GM12865 (cell line): Measurements from ENCODE around the gene POLL.

Experiments
- DNase-seq: peaks from one replicate; pipeline ENCODE4 v3.0.0; 2010; ENCODE audit warnings: low read depth
- H3K4me3 ChIP-seq: 2 replicates; pipeline ENCODE4 v1.5.1; 2011; ENCODE audit warnings: mild to moderate bottlenecking, low read depth, low read length, control low read depth
- TF ChIP-seq, protein P1 (sequence below): IDR thresholded peaks from 2 replicates; pipeline ENCODE4 v1.5.1; 2011; ENCODE audit warnings: low read length, control low read depth, low read depth, inconsistent platforms; ENCODE audit not compliant: insufficient read depth; ENCODE audit errors: missing control alignments

Gene POLL

DNA sequence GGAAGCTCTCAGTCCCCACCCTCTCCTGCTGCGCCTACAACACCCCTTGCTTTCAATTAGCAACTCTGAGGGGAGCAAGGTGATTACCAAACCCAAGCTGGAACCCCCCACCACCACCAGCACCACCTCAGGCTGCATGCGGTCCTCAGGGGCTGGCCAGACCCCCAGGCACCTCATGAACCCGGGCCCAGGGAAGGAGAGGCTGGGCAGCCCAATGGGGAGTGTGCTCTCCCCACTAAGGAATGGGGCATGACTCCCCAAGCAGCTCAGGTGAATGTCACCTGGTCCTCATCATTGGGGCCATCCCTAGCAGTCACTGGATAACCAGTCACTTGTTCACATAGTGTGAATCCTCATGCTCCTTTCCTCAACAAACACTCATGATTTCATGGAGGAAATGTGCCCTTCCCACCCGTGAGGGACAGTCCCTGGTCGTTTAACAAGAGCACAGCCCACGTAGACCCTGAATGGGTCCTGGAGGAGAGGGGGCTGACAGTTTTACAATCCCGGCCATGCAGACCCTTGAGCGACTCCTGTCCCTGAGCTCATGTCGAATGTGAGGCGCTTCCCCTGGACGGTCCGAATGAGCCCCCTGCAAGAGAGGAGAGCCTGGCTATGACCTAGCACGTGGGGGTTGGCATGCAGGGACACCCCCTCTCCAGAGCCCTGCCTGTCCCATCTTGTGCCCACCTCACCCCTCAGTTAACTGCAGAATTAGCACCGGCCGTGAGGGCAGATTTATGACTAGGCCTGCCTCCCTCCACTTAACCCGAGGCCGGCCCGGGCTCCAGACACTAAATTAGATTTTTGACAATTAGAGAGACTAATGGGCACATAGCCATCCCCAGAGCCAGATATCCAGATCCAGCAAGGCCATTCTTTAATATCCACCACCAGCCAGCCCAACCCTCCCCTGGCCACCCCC, 29.1 kb downstream of the POLL start:
- no peak overlapping the region for H3K4me3 ChIP-seq
- TF ChIP-seq, protein P1, sequence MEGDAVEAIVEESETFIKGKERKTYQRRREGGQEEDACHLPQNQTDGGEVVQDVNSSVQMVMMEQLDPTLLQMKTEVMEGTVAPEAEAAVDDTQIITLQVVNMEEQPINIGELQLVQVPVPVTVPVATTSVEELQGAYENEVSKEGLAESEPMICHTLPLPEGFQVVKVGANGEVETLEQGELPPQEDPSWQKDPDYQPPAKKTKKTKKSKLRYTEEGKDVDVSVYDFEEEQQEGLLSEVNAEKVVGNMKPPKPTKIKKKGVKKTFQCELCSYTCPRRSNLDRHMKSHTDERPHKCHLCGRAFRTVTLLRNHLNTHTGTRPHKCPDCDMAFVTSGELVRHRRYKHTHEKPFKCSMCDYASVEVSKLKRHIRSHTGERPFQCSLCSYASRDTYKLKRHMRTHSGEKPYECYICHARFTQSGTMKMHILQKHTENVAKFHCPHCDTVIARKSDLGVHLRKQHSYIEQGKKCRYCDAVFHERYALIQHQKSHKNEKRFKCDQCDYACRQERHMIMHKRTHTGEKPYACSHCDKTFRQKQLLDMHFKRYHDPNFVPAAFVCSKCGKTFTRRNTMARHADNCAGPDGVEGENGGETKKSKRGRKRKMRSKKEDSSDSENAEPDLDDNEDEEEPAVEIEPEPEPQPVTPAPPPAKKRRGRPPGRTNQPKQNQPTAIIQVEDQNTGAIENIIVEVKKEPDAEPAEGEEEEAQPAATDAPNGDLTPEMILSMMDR = no peak

DNA sequence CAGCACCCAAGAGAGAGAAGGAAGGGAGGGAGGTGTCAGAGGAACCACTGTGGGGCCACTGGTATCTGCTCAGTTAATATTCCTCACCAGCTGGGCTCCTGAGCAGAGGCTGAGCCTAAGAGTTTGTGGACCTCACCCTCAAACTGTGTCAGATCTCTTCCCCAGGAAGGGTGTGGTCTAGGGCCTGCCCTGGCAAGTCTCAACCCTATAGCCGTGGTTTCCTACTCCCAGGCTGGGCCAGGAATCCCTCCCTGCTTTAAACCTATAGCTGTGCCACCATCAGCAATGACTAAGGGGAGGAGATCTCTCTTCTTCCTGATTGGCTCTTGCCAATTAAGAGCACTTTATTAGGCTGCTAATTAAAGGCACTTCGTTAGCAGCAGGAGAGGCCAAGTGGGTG, 29.9 kb downstream of the POLL start:
- TF ChIP-seq, protein P1 = no peak
- peak; percentile 32 for DNase-seq
- H3K4me3 ChIP-seq = no peak overlapping the region

More for the DNA sequence above, 29.1 kb downstream of the POLL start:
- no peak for DNase-seq

DNA sequence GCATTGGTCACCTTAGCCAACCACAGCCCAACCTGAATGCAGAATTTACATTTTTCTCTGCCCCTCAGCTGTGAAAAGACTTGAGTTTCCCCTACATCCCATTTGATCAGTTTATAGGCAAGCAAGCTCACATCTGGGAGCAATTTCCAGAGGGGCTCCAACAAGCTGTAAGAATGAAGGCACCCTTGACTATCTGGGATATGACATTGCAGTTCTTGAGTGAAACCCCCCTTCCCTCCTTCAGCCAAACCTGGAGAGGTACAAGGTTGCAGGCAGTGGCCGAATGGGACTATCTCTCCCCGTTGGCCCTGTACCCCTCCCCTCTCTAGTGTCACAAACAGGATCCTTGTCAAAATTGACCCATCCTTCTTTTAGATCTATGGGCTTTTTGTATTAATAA, 30.5 kb downstream of the POLL start:
- no peak overlapping the region for H3K4me3 ChIP-seq
- no peak for DNase-seq
- TF ChIP-seq, protein P1 = no peak

DNA sequence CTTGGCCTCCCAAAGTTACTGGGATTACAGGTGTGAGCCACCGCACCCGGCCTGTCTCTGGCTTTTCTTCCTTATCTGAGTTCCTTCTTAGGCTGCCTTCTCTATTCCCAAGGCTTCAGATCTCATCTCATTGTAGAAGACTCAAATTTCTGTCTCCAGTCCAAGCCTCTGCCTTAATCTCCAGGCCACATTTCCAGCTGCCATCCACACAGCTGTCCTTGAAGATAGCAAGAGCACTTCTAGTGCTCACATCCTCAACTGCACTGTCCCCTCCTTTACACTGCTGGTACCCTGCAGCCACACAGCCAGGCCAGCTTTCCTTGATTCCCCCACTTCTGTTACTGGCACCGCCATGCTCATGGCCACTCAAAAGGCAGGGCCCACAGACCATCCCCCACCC, 35.6 kb downstream of the POLL start:
- DNase-seq = no peak
- TF ChIP-seq, protein P1 = no peak
- no peak overlapping the region for H3K4me3 ChIP-seq

DNA sequence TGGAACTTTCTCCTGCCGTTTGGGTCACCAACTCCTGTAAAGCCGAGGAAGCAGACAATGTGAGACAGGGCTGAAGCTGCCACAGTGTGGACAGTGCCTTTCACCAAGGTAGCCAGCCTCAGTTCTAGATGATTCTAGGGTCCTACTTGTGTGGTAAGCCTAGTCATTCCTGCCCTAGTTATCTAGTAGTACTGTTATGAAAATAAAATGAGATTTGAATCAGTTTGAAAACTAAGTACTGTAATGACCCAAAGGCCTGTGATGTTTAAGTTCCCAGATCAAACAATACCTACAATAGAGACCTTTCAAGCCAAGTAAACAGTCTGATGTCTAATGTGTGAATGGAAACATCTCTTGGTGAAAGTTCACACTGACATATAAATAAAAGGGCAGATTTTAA, 37.1 kb downstream of the POLL start:
- no peak for DNase-seq
- TF ChIP-seq, protein P1 = no peak
- H3K4me3 ChIP-seq = no peak overlapping the region

DNA sequence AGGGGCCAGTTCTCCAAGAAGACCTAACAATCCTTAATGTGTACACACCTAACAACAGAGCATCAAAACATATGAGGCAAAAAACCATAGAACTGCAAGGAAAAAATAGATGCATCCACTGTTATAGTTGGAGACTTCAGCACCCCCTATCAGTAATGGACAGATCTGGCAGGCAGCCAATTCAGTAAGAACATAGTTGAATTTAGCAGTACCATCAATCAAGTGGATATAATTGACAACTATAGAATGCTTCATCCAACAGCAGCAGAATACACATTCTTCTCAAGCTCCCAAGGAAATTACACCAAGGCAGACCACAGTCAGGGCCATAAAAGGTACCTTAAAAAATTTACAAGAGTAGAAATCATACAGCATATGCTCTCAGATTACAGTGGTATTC, 42.2 kb downstream of the POLL start:
- TF ChIP-seq, protein P1 = no peak
- no peak for DNase-seq
- H3K4me3 ChIP-seq = no peak overlapping the region
